ENCODE results near the gene C17orf107. TPM values are rescaled to one million over a fixed set of nuclear protein-coding genes. Genes with fewer than 3 reads are reported as not detected.
"Not testable (repeated sequence)": the region's sequence is repeated elsewhere in the genome, so short reads cannot be mapped to it uniquely, and the experiment has no call there.

Gene C17orf107
- total RNA-seq, 2 experiments from 2014 or later: 3.0 to 3.6 TPM

DNA sequence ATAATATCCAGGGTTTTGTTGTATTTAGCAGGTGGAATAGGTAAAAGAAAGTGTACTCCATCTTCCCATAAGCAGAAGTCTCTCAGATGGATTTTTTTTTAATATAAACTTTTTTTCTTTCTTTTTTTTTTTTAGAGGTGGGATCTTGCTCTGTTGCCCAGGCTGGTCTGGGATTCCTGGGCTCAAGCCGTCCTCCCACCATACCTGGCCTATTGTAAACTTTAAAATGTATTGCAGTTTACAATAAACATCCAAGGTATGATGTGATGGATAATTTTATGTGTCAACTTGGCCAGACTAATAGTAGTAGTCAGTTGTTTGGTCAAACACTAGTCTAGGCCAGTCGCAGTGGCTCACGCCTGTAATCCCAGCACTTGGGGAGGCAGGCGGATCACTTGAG, 22.0 kb downstream of the C17orf107 start:
- no peaks in the 10 kb centered on the region for H3K27me3 Mint-ChIP-seq
- DNase-seq (no peak), ATAC-seq (no peak)
- H3K4me1 Mint-ChIP-seq (ENCODE audit: low read depth): no peaks in the 10 kb centered on the region
- no peak overlapping the region for H3K4me3 Mint-ChIP-seq
- no peaks in the 10 kb centered on the region for H3K9me3 Mint-ChIP-seq
- intact Hi-C loops (cut with micrococcal nuclease): no loop called here
- ChIA-PET POLR2A (interaction anchor here (3.4 kb wide), 1 partner anchor 17 kb away, joined by 19 read pairs; the partner anchor contains the start of genes RNF167 and SLC25A11), CTCF (interaction anchor here (0.6 kb wide), 1 partner anchor 14 kb away, joined by 3 read pairs; no protein-coding TSS in a partner anchor)
- TF ChIP-seq, protein P1, sequence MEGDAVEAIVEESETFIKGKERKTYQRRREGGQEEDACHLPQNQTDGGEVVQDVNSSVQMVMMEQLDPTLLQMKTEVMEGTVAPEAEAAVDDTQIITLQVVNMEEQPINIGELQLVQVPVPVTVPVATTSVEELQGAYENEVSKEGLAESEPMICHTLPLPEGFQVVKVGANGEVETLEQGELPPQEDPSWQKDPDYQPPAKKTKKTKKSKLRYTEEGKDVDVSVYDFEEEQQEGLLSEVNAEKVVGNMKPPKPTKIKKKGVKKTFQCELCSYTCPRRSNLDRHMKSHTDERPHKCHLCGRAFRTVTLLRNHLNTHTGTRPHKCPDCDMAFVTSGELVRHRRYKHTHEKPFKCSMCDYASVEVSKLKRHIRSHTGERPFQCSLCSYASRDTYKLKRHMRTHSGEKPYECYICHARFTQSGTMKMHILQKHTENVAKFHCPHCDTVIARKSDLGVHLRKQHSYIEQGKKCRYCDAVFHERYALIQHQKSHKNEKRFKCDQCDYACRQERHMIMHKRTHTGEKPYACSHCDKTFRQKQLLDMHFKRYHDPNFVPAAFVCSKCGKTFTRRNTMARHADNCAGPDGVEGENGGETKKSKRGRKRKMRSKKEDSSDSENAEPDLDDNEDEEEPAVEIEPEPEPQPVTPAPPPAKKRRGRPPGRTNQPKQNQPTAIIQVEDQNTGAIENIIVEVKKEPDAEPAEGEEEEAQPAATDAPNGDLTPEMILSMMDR (IDR thresholded peaks at IDR 0.05): no peak
- H3K36me3 Mint-ChIP-seq (ENCODE audit: low read depth): no peaks in the 10 kb centered on the region
- H3K27ac Mint-ChIP-seq: no peak overlapping the region

DNA sequence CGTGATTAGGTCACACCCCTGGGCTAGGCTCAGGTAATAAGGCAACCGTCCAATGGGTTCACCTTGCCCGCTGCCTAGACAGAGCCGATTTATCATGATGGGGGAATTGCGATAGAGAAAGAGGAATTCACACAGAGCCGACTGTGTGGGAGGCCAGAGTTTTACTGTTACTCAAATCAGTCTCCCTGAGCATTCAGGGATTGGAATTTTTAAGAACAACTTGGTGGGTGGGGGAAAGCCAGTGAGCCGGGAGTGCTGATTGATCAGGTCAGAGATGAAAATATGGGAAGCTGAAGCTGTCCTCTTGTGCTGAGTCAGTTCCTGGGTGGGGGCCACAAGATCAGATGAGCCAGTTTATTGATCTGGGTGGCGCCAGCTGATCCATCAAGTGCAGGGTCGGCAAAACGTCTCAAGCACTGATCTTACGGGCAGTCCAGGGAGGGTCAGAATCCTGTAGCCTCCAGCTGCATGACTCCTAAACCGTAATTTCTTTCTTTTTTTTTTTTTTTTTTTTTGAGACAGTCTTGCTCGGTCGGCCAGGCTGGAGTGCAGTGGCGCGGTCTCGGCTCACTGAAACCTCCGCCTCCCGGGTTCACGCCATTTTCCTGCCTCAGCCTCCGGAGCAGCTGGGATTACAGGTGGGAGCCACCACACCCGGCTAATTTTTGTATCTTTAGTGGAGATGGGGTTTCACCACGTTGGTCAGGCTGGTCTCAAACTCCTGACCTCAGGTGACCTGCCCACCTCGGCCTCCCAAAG, 27.4 kb downstream of the C17orf107 start:
- POLR2A ChIA-PET: interaction anchor here (1.5 kb wide), 1 partner anchor 13 kb away, joined by 7 read pairs; the partner anchor contains the start of genes RNF167 and SLC25A11
- DNase-seq; H3K27me3 Mint-ChIP-seq; ATAC-seq; intact Hi-C loops (cut with micrococcal nuclease); H3K27ac Mint-ChIP-seq; H3K4me3 Mint-ChIP-seq; H3K9me3 Mint-ChIP-seq; H3K4me1 Mint-ChIP-seq (ENCODE audit: low read depth): not testable (repeated sequence)
- CTCF ChIA-PET: interaction anchor here (1.8 kb wide), 1 partner anchor 17 kb away, joined by 4 read pairs; no protein-coding TSS in a partner anchor
- peaks cover 12% of the 10 kb centered on the region for H3K36me3 Mint-ChIP-seq (ENCODE audit: low read depth)

DNA sequence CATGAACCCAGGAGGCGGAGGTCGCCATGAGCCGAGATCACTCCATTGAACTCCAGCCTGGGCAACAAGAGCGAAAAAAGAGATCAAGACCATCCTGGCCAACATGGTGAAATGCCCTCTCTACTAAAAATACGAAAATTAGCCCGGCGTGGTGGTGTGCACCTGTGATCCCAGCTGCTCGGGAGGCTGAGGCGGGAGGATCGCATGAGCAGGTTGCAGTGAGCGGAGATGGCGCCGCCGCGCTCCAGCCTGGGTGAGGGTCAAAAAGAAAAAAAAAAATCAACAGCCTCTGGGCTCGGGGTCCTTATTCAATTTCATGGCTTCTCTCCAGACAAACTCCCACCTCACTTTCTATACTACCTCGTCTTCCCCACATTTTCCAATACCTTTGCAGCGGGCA, 29.5 kb downstream of the C17orf107 start:
- H3K27me3 Mint-ChIP-seq: no peaks in the 10 kb centered on the region
- H3K27ac Mint-ChIP-seq: no peak overlapping the region
- ChIA-PET POLR2A (interaction anchor here (2.9 kb wide), 1 partner anchor 10 kb away, joined by 10 read pairs; the partner anchor contains the start of genes RNF167 and SLC25A11), CTCF (interaction anchor here (1.0 kb wide), 1 partner anchor 26 kb away, joined by 3 read pairs; the partner anchor contains the start of gene CHRNE)
- intact Hi-C loops (cut with micrococcal nuclease): no loop called here
- peaks cover 4% of the 10 kb centered on the region for H3K4me1 Mint-ChIP-seq (ENCODE audit: low read depth)
- H3K36me3 Mint-ChIP-seq (ENCODE audit: low read depth): peaks cover 14% of the 10 kb centered on the region
- TF ChIP-seq, protein P1 (IDR thresholded peaks at IDR 0.05): no peak
- ATAC-seq (no peak), DNase-seq (no peak)
- H3K4me3 Mint-ChIP-seq: no peak overlapping the region
- no peaks in the 10 kb centered on the region for H3K9me3 Mint-ChIP-seq

DNA sequence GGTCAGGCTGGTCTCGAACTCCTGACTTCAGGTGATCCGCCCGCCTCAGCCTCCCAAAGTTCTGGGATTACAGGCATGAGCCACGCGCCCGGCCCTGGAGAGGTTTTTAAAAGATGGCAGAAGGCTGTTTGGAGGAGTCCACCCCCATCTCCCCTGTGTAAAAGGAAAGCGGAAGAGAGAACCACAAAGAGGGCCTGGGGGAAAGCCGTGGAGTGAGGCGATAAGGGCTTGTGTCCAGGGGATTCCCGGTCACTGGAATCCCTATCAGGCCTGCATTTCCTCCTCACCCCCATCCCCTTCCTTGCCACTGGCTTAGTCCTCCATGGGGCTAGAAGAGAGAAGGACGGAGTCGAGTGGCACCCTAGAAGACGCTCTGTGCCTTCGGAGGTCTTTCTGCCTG, 32.6 kb downstream of the C17orf107 start, which contains the start of gene GP1BA:
GP1BA (plus strand) TSS at position 315 of the 400 bp plus-strand sequence. CDS start 328 bp downstream, outside the sequence.
- peaks cover 28% of the 10 kb centered on the region for H3K36me3 Mint-ChIP-seq (ENCODE audit: low read depth)
- intact Hi-C loops (cut with micrococcal nuclease): no loop called here
- peaks cover 19% of the 10 kb centered on the region for H3K4me1 Mint-ChIP-seq (ENCODE audit: low read depth)
- no peak within 1 kb of the TSS for H3K27ac Mint-ChIP-seq
- H3K27me3 Mint-ChIP-seq: no peaks in the 10 kb centered on the region
- ATAC-seq: no peak
- TF ChIP-seq, protein P1 (IDR thresholded peaks at IDR 0.05): no peak
- no peak for DNase-seq
- ChIA-PET CTCF (interaction anchor here (1.0 kb wide), 1 partner anchor 29 kb away, joined by 4 read pairs; the partner anchor contains the start of gene CHRNE), POLR2A (no interaction called here)
- no peak within 1 kb of the TSS for H3K4me3 Mint-ChIP-seq
- no peaks in the 10 kb centered on the region for H3K9me3 Mint-ChIP-seq

DNA sequence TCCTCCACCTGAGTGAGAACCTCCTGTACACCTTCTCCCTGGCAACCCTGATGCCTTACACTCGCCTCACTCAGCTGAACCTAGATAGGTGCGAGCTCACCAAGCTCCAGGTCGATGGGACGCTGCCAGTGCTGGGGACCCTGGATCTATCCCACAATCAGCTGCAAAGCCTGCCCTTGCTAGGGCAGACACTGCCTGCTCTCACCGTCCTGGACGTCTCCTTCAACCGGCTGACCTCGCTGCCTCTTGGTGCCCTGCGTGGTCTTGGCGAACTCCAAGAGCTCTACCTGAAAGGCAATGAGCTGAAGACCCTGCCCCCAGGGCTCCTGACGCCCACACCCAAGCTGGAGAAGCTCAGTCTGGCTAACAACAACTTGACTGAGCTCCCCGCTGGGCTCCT, 33.4 kb downstream of the C17orf107 start:
- no peak overlapping the region for H3K27ac Mint-ChIP-seq
- ATAC-seq (no peak), DNase-seq (no peak)
- CTCF ChIA-PET: interaction anchor here (1.0 kb wide), 1 partner anchor 30 kb away, joined by 4 read pairs; the partner anchor contains the start of gene CHRNE
- TF ChIP-seq, protein P1 (IDR thresholded peaks at IDR 0.05): no peak
- H3K4me3 Mint-ChIP-seq: no peak overlapping the region
- H3K36me3 Mint-ChIP-seq (ENCODE audit: low read depth): peaks cover 33% of the 10 kb centered on the region
- intact Hi-C loops (cut with micrococcal nuclease): no loop called here
- no peaks in the 10 kb centered on the region for H3K9me3 Mint-ChIP-seq
- POLR2A ChIA-PET: no interaction called here
- H3K27me3 Mint-ChIP-seq: no peaks in the 10 kb centered on the region
- H3K4me1 Mint-ChIP-seq (ENCODE audit: low read depth): peaks cover 23% of the 10 kb centered on the region
